Progenitor cell of endocrine pancreas (in vitro differentiated cells): Measurements from ENCODE around the gene HELB. TPM values are rescaled to one million over a fixed set of nuclear protein-coding genes. Genes with fewer than 3 reads are reported as not detected.

Experiments
- DNase-seq: peaks from one replicate; pipeline ENCODE4 v3.0.0; 2021; ENCODE audit warnings: low spot score; ENCODE audit not compliant: unreplicated experiment
- H3K27ac Mint-ChIP-seq: 2 replicates; pipeline ENCODE4 v1.8.0; 2021; ENCODE audit warnings: mild to moderate bottlenecking, moderate library complexity, mixed read lengths
- H3K27me3 Mint-ChIP-seq: 2 replicates; pipeline ENCODE4 v1.8.0; 2021; ENCODE audit warnings: mixed read lengths
- H3K36me3 Mint-ChIP-seq: 2 replicates; pipeline ENCODE4 v1.8.0; 2022; ENCODE audit warnings: mixed read lengths; ENCODE audit not compliant: insufficient read depth
- H3K4me1 Mint-ChIP-seq: 2 replicates; pipeline ENCODE4 v1.8.0; 2021; ENCODE audit warnings: low read depth, mixed read lengths
- H3K4me3 Mint-ChIP-seq: 2 replicates; pipeline ENCODE4 v1.8.0; 2021; ENCODE audit warnings: low read depth, mild to moderate bottlenecking, moderate library complexity, mixed read lengths
- H3K9me3 Mint-ChIP-seq: 2 replicates; pipeline ENCODE4 v1.8.0; 2021; ENCODE audit warnings: low read depth, mixed read lengths
- CTCF ChIP-seq: fragments of 200-600 bp; sonication (generic); IDR thresholded peaks from one replicate; pipeline ENCODE4 v1.5.0; 2021; ENCODE audit warnings: antibody characterized with exemption, mild to moderate bottlenecking; ENCODE audit not compliant: unreplicated experiment
- total RNA-seq: library from RNA; stranded (reverse); gene quantifications from 2 replicates; pipeline ENCODE4 v1.2.1, GENCODE V29; 2021

Gene HELB
- total RNA-seq, 1 donor from 2014 or later: 7.1 TPM

GRCh38 chr12:66380769-66381535, 78.7 kb downstream of the HELB start:
- Mint-ChIP-seq H3K4me3 (no peak overlapping the region), H3K27me3 (no peaks in the 10 kb centered on the region), H3K4me1 (no peaks in the 10 kb centered on the region), H3K36me3 (peaks cover 11% of the 10 kb centered on the region), H3K27ac (no peak overlapping the region), H3K9me3 (no peaks in the 10 kb centered on the region)
- no peak for TF ChIP-seq CTCF
- no peak for DNase-seq

DNA sequence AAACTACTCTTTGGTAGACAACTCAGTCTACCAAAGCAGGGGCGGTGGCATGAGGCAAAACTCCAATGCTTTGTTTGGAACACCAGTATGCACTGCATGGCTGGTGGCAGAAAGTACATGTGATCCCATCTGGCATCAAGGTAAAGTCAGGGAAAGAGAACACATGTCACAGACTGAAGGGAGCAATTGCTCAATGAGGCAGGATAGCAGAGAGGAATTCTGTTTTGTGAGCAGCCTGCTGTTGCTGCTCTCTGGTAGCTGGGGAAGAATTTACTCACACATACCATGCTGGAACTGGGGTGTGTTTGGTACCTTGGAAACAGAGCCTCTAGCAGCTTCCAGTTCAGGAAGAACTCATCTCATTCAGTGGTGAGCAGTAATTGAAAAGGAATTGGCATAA, 84.8 kb downstream of the HELB start:
- Mint-ChIP-seq H3K4me3 (no peak overlapping the region), H3K36me3 (peaks cover 9% of the 10 kb centered on the region), H3K9me3 (peaks cover 2% of the 10 kb centered on the region), H3K27ac (no peak overlapping the region), H3K27me3 (no peaks in the 10 kb centered on the region), H3K4me1 (no peaks in the 10 kb centered on the region)
- no peak for TF ChIP-seq CTCF
- DNase-seq: no peak

Other genes starting within 250 kb of the HELB start
- gene LLPH, start 171.7 kb upstream of the HELB start, total RNA-seq: 20.8 and 22.4 TPM in 2 replicates
- 28.7 and 30.9 TPM in 2 replicates for gene TMBIM4, start 132.5 kb upstream of the HELB start, total RNA-seq
- 0.02 TPM in 1 of 2 replicates, not detected in the other for gene IRAK3, start 113.3 kb upstream of the HELB start, total RNA-seq